GM23248 (cell line): Measurements from ENCODE around the gene NOCT. TPM values are rescaled to one million over a fixed set of nuclear protein-coding genes. Genes with fewer than 3 reads are reported as not detected.
A peak's percentile ranks its signal among the peaks of the same experiment; 100 is the strongest.
"Not testable (repeated sequence)": the region's sequence is repeated elsewhere in the genome, so short reads cannot be mapped to it uniquely, and the experiment has no call there.

Experiments used
- DNase-seq: peaks from one replicate; pipeline ENCODE4 v3.0.0-alpha.2; 2015
- H2AFZ ChIP-seq: fragments of 200-600 bp; sonication (generic); 2 replicates; pipeline ENCODE4 v1.6.1; 2016; ENCODE audit warnings: antibody characterized with exemption
- H3F3A ChIP-seq: fragments of 200-600 bp; sonication (generic); 2 replicates; pipeline ENCODE4 v1.6.1; 2016; ENCODE audit warnings: mild to moderate bottlenecking, antibody characterized with exemption, mixed run types; ENCODE audit not compliant: insufficient read depth
- H3K27ac ChIP-seq: fragments of 200-600 bp; sonication (generic); 2 replicates; pipeline ENCODE4 v1.5.1; 2016; ENCODE audit warnings: mild to moderate bottlenecking
- H3K27me3 ChIP-seq: fragments of 200-600 bp; sonication (generic); replicated peaks from 2 replicates; pipeline ENCODE4 v1.6.1; 2016; ENCODE audit warnings: mild to moderate bottlenecking; ENCODE audit not compliant: insufficient read depth
- H3K36me3 ChIP-seq: fragments of 200-600 bp; sonication (generic); 2 replicates; pipeline ENCODE4 v1.6.1; 2016; ENCODE audit warnings: low read depth, mild to moderate bottlenecking
- H3K4me1 ChIP-seq: fragments of 200-600 bp; sonication (generic); 2 replicates; pipeline ENCODE4 v1.6.1; 2016; ENCODE audit warnings: mild to moderate bottlenecking; ENCODE audit not compliant: insufficient read depth
- H3K4me2 ChIP-seq: fragments of 200-600 bp; sonication (generic); one replicate; pipeline ENCODE4 v1.6.1; 2016; ENCODE audit warnings: mild to moderate bottlenecking; ENCODE audit not compliant: unreplicated experiment
- H3K4me3 ChIP-seq: fragments of 200-600 bp; sonication (generic); 2 replicates; pipeline ENCODE4 v1.5.1; 2016; ENCODE audit warnings: mild to moderate bottlenecking
- H3K79me2 ChIP-seq: fragments of 200-600 bp; sonication (generic); 2 replicates; pipeline ENCODE4 v1.6.1; 2016; ENCODE audit warnings: mild to moderate bottlenecking; ENCODE audit not compliant: insufficient read depth
- H3K9ac ChIP-seq: fragments of 200-600 bp; sonication (generic); 2 replicates; pipeline ENCODE4 v1.6.1; 2016; ENCODE audit warnings: mild to moderate bottlenecking
- H3K9me2 ChIP-seq: fragments of 200-600 bp; sonication (generic); 2 replicates; pipeline ENCODE4 v1.6.1; 2016; ENCODE audit warnings: mixed run types, mild to moderate bottlenecking, moderate library complexity; ENCODE audit not compliant: insufficient read depth
- H3K9me3 ChIP-seq: fragments of 200-600 bp; sonication (generic); one replicate; pipeline ENCODE4 v1.6.1; 2017; ENCODE audit warnings: low read depth
- H4K20me1 ChIP-seq: fragments of 200-600 bp; sonication (generic); 2 replicates; pipeline ENCODE4 v1.6.0; 2016; ENCODE audit not compliant: insufficient read depth
- EZH2 ChIP-seq: fragments of 200-600 bp; sonication (generic); IDR thresholded peaks from 2 replicates; pipeline ENCODE4 v1.6.1; 2018; ENCODE audit warnings: antibody characterized with exemption, mild to moderate bottlenecking; ENCODE audit not compliant: insufficient read depth, poor library complexity, severe bottlenecking
- EZH2phosphoT487 ChIP-seq: fragments of 200-600 bp; sonication (generic); IDR thresholded peaks from 2 replicates; pipeline ENCODE4 v1.6.1; 2018; ENCODE audit warnings: antibody characterized with exemption, moderate library complexity, mild to moderate bottlenecking, low read depth; ENCODE audit not compliant: insufficient read depth
- WGBS, 2 experiments: methylation state at CpG; one replicate each; pipeline ENCODE4 v1.1.6; 2015 to 2017; ENCODE audit warnings: low lambda C conversion rate in 2 of 2, low coverage in 1 of 2; ENCODE audit errors: missing lambda C conversion rate in 2 of 2; 5-methylcytosine and 5-hydroxymethylcytosine counted together
- in situ Hi-C: fragments of 300-500 bp; cut with MboI; formaldehyde crosslinking; loops from 2 replicates; pipeline ENCODE4 v1.15.0; 2020
- polyA plus RNA-seq: library from polyadenylated mRNA; unstranded; fragments of >200 nt; fragmentation: Nextera tagmentation; extraction: Ambion mirVana; gene quantifications from 2 replicates; pipeline ENCODE4 v1.2.1, GENCODE V29; 2016
- total RNA-seq: library from RNA; depleted of rRNA; stranded (reverse); fragments of >200 nt; shearing (Covaris generic); gene quantifications from 2 replicates; pipeline ENCODE4 v1.2.3, GENCODE V29; 2014

Gene NOCT
- total and polyA plus RNA-seq, 2 experiments from 2014 or later, result 5.1 to 12.6 TPM

- Histone ChIP-seq H3K9ac (no peak overlapping the region), H2AFZ (no peak overlapping the region), H3K4me1 (peaks cover 10% of the 10 kb centered on the region), H3K27ac (no peak overlapping the region), H3K4me2 (peak overlapping the region; percentile 15), H4K20me1 (no peaks in the 10 kb centered on the region; the same call in 1 of the 2 replicates), H3K4me3 (no peak overlapping the region), H3K79me2 (peaks cover 79% of the 10 kb centered on the region), H3K9me2 (no peaks in the 10 kb centered on the region), H3K27me3 (no peaks in the 10 kb centered on the region), H3F3A (peaks cover 17% of the 10 kb centered on the region), H3K9me3 (no peaks in the 10 kb centered on the region), H3K36me3 (peaks cover 32% of the 10 kb centered on the region)
- no peak for TF ChIP-seq EZH2phosphoT487
- no peak for TF ChIP-seq EZH2
- peak; percentile 30 for DNase-seq
- in situ Hi-C loops, result no loop called here
- WGBS, 2 experiments, result 42 to 45% methylated on average over 1 of the region's 1 CpG
Observed at GRCh38 chr4:139054791-139055505, 39.4 kb downstream of the NOCT start.

DNA sequence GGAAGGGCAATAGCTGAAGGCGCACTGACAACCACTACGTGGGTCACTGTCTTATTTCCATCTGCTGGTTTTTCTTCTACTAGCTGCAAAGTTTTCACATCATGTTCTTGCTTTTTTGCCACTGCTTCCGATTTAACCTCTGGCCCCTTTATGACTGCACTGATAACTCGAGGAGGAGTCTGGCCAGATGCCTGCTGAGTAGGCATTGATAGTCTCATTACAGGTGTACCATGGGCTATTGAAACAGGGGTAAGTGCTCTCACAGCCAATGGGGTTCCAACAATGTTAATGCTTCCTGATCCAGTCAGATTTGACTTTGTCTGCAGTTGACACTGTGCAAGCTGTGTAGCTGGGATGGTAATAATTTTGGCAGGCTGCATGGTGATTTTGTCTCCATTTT is 43.4 kb downstream of the NOCT start:
- H3K36me3 ChIP-seq, result peaks cover 73% of the 10 kb centered on the region
- H3K9ac ChIP-seq, H2AFZ ChIP-seq, DNase-seq, H4K20me1 ChIP-seq, H3K4me2 ChIP-seq, H3K9me3 ChIP-seq, in situ Hi-C loops, H3K4me1 ChIP-seq, H3K9me2 ChIP-seq, H3K27ac ChIP-seq, H3K27me3 ChIP-seq, H3K4me3 ChIP-seq: not testable (repeated sequence)
- H3K79me2 ChIP-seq, result peaks cover 80% of the 10 kb centered on the region
- WGBS, 2 experiments, result 51 to 58% methylated on average over 4 of the region's 4 CpGs
- peaks cover 12% of the 10 kb centered on the region; the same call in 1 of the 2 replicates for H3F3A ChIP-seq

GRCh38 chr4:139060591-139060990 is 45.0 kb downstream of the NOCT start:
- Histone ChIP-seq H3F3A (no peaks in the 10 kb centered on the region), H3K9me2 (no peaks in the 10 kb centered on the region), H3K4me2 (no peak overlapping the region), H3K27ac (no peak overlapping the region), H2AFZ (no peak overlapping the region), H3K27me3 (no peaks in the 10 kb centered on the region), H3K79me2 (peaks cover 64% of the 10 kb centered on the region), H3K9me3 (no peaks in the 10 kb centered on the region), H3K4me3 (no peak overlapping the region), H3K4me1 (no peaks in the 10 kb centered on the region), H3K9ac (no peak overlapping the region), H3K36me3 (peaks cover 77% of the 10 kb centered on the region), H4K20me1 (no peaks in the 10 kb centered on the region)
- DNase-seq, result no peak
- TF ChIP-seq EZH2 (no peak), EZH2phosphoT487 (no peak)
- 87 to 93% methylated on average over 3 of the region's 3 CpGs for WGBS, 2 experiments
- in situ Hi-C loops, result no loop called here

DNA sequence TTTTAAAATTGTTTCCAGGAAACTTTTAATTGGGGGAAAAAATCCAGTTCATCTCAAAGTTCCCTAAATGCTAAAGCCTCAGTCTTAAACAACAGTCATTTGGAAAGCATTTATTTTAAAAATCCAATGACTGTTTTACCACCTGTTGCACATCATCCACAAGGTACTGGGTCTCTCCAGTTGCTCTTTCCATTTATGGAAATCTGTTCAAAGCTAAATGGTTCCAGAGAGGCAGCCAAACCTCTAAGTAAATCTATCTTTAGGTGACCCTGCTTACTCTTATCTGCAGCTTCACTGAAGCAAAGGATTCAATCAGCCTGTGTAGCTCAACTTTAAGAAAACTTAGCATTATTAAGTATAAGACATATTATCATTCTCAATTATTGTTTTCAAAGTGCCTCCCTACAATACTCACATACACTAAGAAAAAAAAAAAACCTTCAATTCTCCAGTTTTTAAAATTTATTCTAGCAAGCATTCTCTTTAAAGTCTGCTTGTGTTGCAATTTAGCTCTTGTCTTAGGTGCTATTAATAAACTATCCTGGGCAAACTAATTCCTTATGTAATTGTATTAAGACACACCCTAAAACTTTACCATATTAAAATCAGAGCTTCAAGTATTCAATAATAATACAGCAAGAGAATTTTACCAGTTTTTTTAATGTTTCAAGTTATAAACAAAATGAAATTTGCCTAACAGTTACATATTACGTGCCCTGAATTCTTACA is 60.6 kb downstream of the NOCT start:
- Histone ChIP-seq H3K4me2 (no peak overlapping the region), H3K36me3 (peaks cover 22% of the 10 kb centered on the region), H3K4me1 (peaks cover 12% of the 10 kb centered on the region), H3K27me3 (no peaks in the 10 kb centered on the region), H3K9ac (no peak overlapping the region), H3K79me2 (peaks cover 100% of the 10 kb centered on the region), H2AFZ (no peak overlapping the region), H3K27ac (no peak overlapping the region), H4K20me1 (no peaks in the 10 kb centered on the region; the same call in 1 of the 2 replicates), H3K4me3 (no peak overlapping the region), H3K9me3 (no peaks in the 10 kb centered on the region), H3K9me2 (no peaks in the 10 kb centered on the region), H3F3A (peaks cover 3% of the 10 kb centered on the region; the same call in 1 of the 2 replicates)
- in situ Hi-C loops, result no loop called here
- WGBS, 2 experiments, result 85 to 96% methylated on average over 1 of the region's 1 CpG
- no peak for DNase-seq
- TF ChIP-seq EZH2phosphoT487, result no peak
- TF ChIP-seq EZH2, result no peak
